AG10803 (cell line): ENCODE results near the gene DHRSX.
A peak's percentile ranks its signal among the peaks of the same experiment; 100 is the strongest.
"Not testable (repeated sequence)": the region's sequence is repeated elsewhere in the genome, so short reads cannot be mapped to it uniquely, and the experiment has no call there.

ENCODE experiments used
- DNase-seq: peaks from one replicate; pipeline ENCODE4 v3.0.0; 2010; ENCODE audit warnings: low read depth
- H3K4me3 ChIP-seq: 2 replicates; pipeline ENCODE4 v1.5.1; 2011; ENCODE audit warnings: mild to moderate bottlenecking, low read length, control low read depth
- CTCF ChIP-seq: conservative IDR thresholded peaks from 2 replicates; pipeline ENCODE4 v1.5.1; 2011; ENCODE audit warnings: mild to moderate bottlenecking, low read length, control low read depth, inconsistent platforms

DHRSX gene

GRCh38 chrX:2389324-2389723 is 111.5 kb downstream of the DHRSX start:
- DNase-seq: no peak
- no peak overlapping the region for H3K4me3 ChIP-seq
- TF ChIP-seq CTCF: no peak

- TF ChIP-seq CTCF: no peak
- no peak overlapping the region for H3K4me3 ChIP-seq
- peak; percentile 14 for DNase-seq
Measured at GRCh38 chrX:2388669-2389068, 112.1 kb downstream of the DHRSX start.

- TF ChIP-seq CTCF: no peak
- no peak overlapping the region for H3K4me3 ChIP-seq
- DNase-seq: peak; percentile 13
Measured at GRCh38 chrX:2387614-2388239, 113.0 kb downstream of the DHRSX start.

- DNase-seq: peak; percentile 83
Measured at GRCh38 chrX:2385224-2385623, 115.6 kb downstream of the DHRSX start.

GRCh38 chrX:2384486-2384885 is 116.3 kb downstream of the DHRSX start:
- DNase-seq: no peak
- no peak overlapping the region for H3K4me3 ChIP-seq
- TF ChIP-seq CTCF: no peak

More at GRCh38 chrX:2385224-2385623, 115.6 kb downstream of the DHRSX start:
- H3K4me3 ChIP-seq: no peak overlapping the region
- TF ChIP-seq CTCF: no peak

- no peak for TF ChIP-seq CTCF
- no peak for DNase-seq
- no peak overlapping the region for H3K4me3 ChIP-seq
Measured at GRCh38 chrX:2383735-2384134, 117.0 kb downstream of the DHRSX start.

- no peak overlapping the region for H3K4me3 ChIP-seq
- no peak for DNase-seq
- no peak for TF ChIP-seq CTCF
Measured at GRCh38 chrX:2383144-2383543, 117.6 kb downstream of the DHRSX start.

GRCh38 chrX:2382433-2383048 is 118.2 kb downstream of the DHRSX start:
- not testable (repeated sequence) for DNase-seq, H3K4me3 ChIP-seq
